ENCODE data around the gene ARF5. TPM values are rescaled to one million over a fixed set of nuclear protein-coding genes. Genes with fewer than 3 reads are reported as not detected.

Gene ARF5
- total and polyA plus RNA-seq, 2 of the 8 experiments (the other 6 are each of a cell fraction or from before 2014, with no cell fraction given): 154 to 579 TPM

DNA sequence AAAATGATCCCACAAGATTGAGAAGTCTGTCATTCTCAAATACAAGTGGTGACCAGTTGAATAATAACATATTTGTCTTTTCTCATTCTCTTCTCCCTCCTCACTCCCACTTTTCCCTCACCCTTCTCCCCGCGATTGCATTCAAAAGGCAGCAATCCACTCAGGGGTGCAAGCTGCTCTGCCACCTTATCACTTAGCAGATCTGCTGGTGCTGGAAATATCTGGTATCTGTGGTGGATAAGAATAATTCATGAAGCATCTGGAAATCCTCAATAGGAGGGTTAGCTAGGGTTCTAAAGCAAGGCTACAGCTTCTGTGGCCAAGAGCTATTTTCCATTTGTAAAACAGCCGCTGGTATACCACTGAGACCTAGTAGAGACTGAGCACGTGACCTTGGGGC is 46.7 kb upstream of the ARF5 start:
- DNase-seq (ENCODE audit: low read depth in 1 of 2, low spot score in 2 of 2) (no peak), FAIRE-seq (no peak)
- Histone ChIP-seq H3K4me1 (replicated peaks in 1 of 4; ENCODE audit: control insufficient read depth in 3 of 4, insufficient read depth in 4 of 4, low read length in 3 of 4) (peaks cover 0 to 5% (median 2%) of the 10 kb centered on the region in 4 experiments; a peak in 1 of 7 replicates), H3K79me1 (ENCODE audit: low read depth, low read length) (no peaks in the 10 kb centered on the region), H2AK5ac (ENCODE audit: low read depth, low read length) (no peak overlapping the region), H3K23me2 (ENCODE audit: low read depth, low read length) (no peaks in the 10 kb centered on the region), H3K4ac (replicated peaks; ENCODE audit: insufficient read length, low read depth, low read length) (no peak overlapping the region), H2BK120ac (replicated peaks; ENCODE audit: low read depth, low read length) (no peak overlapping the region), H4K20me1 (replicated peaks in 1 of 2; ENCODE audit: control insufficient read depth in 1 of 2, insufficient read depth in 2 of 2, low read length in 2 of 2) (no peaks in the 10 kb centered on the region), H2BK12ac (ENCODE audit: low read depth, low read length) (no peak overlapping the region), H3K9me3 (ENCODE audit: insufficient read depth in 2 of 2, low read depth in 1 of 2, low read length in 1 of 2) (peaks cover 7 to 8% of the 10 kb centered on the region in 2 experiments), H4K91ac (replicated peaks; ENCODE audit: insufficient read length, low read length) (no peak overlapping the region), H4K8ac (ENCODE audit: extremely low read depth, insufficient read depth, low read length) (no peak overlapping the region), H3K27ac (ENCODE audit: low read depth, low read length) (no peak overlapping the region), H3K9ac (replicated peaks in 1 of 4; ENCODE audit: extremely low read depth in 1 of 4, low read depth in 3 of 4, low read length in 3 of 4) (no peak overlapping the region), H2BK20ac (ENCODE audit: low read length) (no peak overlapping the region), H3K36me3 (ENCODE audit: control insufficient read depth in 2 of 4, insufficient read depth in 4 of 4, low read length in 3 of 4) (no peaks in the 10 kb centered on the region), H2BK5ac (ENCODE audit: low read depth, low read length) (no peak overlapping the region), H3K18ac (ENCODE audit: extremely low read depth, low read length) (no peak overlapping the region), H4K5ac (ENCODE audit: insufficient read length, low read depth, low read length) (no peak overlapping the region), H3K79me2 (ENCODE audit: control insufficient read depth in 1 of 2, insufficient read depth in 2 of 2, low read length in 2 of 2) (no peaks in the 10 kb centered on the region), H3K4me2 (ENCODE audit: insufficient read depth in 1 of 2, low read depth in 2 of 2, low read length in 2 of 2) (no peak overlapping the region), H3K4me3 (ENCODE audit: extremely low read depth in 1 of 4, insufficient read depth in 2 of 4, low read depth in 3 of 4, low read length in 4 of 4) (no peak overlapping the region), H3K23ac (ENCODE audit: insufficient read length) (no peak overlapping the region), H2BK15ac (ENCODE audit: low read length) (no peak overlapping the region), H3K14ac (ENCODE audit: insufficient read length) (no peak overlapping the region), H3K27me3 (replicated peaks in 1 of 4; ENCODE audit: control insufficient read depth in 3 of 4, extremely low read depth in 1 of 4, insufficient read depth in 3 of 4, low read length in 3 of 4) (peaks cover 1 to 9% (median 6%) of the 10 kb centered on the region in 4 experiments; a peak in 5 of 7 replicates), H2AFZ (ENCODE audit: low read length) (no peak overlapping the region), H3K56ac (replicated peaks; ENCODE audit: insufficient read length, low read depth, low read length) (no peak overlapping the region)
- WGBS, 2 experiments (ENCODE audit: extremely low coverage in 1 of 2, insufficient coverage in 1 of 2, insufficient read length in 1 of 2, insufficient replicate concordance in 2 of 2, low coverage in 1 of 2, low lambda C conversion rate in 2 of 2, missing lambda C conversion rate in 1 of 2): 80% methylated on average over 4 of the region's 4 CpGs; no CpG with 5 or more reads in 1 of the 2 experiments
- ChIA-PET CTCF (ENCODE audit: partially characterized antibody) (interaction anchor here (1.0 kb wide), 1 partner anchor 9 kb away, joined by 3 read pairs; no protein-coding TSS in a partner anchor), POLR2A (ENCODE audit: partially characterized antibody) (no interaction called here)
- TF ChIP-seq NANOG (IDR thresholded peaks at IDR 0.05; ENCODE audit: insufficient read depth, low read depth, low read length, poor library complexity, severe bottlenecking) (no peak), BCL11A (IDR thresholded peaks at IDR 0.05; ENCODE audit: low read depth in 2 of 2, low read length in 2 of 2) (no peak), CREB1 (IDR thresholded peaks at IDR 0.05) (no peak), SP1 (IDR thresholded peaks at IDR 0.05; ENCODE audit: low read depth, low read length) (no peak), JUN (IDR thresholded peaks at IDR 0.05; ENCODE audit: low read depth, low read length) (no peak), POU5F1 (IDR thresholded peaks at IDR 0.05; ENCODE audit: low read depth, low read length) (no peak), ASH2L (IDR thresholded peaks at IDR 0.05; ENCODE audit: low read length) (no peak), POLR2A (IDR thresholded peaks at IDR 0.05; ENCODE audit: control extremely low read depth in 1 of 2, low read depth in 2 of 2, low read length in 2 of 2) (no peak), SIRT6 (IDR thresholded peaks at IDR 0.05; ENCODE audit: low read length) (no peak), GTF2F1 (IDR thresholded peaks at IDR 0.05; ENCODE audit: borderline replicate concordance, low read depth, low read length) (no peak)
